PC-3 (cell line): ENCODE measurements around the gene EXOC6B.

Experiments
- CTCF ChIP-seq: fragments of 300-600 bp; sonication (generic); conservative IDR thresholded peaks from 2 replicates; pipeline ENCODE4 v1.5.1; 2017; ENCODE audit warnings: antibody characterized with exemption, low read depth, mild to moderate bottlenecking, low read length
- EZH2 ChIP-seq: fragments of 300-600 bp; sonication (generic); IDR thresholded peaks from one replicate; pipeline ENCODE4 v1.6.1; 2017; ENCODE audit warnings: antibody characterized with exemption, mild to moderate bottlenecking, low read length; ENCODE audit not compliant: unreplicated experiment

DNA sequence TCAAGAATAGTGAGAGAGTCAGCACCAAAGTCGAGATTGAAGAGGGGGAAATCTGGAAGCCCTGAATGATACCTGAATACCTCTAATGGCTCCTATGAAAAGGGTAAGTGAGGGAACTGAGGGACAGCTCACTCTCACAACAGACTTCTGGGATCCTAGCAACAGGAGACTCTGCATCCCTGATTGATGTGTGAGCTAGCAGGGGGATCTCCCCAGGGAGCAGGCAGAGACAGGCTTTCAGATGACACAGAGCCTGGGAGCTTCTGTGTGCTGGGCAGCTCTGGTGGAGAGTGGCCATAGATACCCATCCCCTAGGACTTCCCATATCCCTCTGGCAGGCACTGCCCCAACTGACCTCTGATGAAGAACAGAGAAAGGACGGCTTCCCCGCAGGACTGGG lies 206.2 kb downstream of the EXOC6B start:
- TF ChIP-seq CTCF: no peak
- no peak for TF ChIP-seq EZH2
